GM04504 (cell line): Measurements from ENCODE around the gene TOR1AIP2.

Experiments
- DNase-seq: peaks from one replicate; pipeline ENCODE4 v3.0.0-alpha.2; 2012; ENCODE audit warnings: low read depth

The TOR1AIP2 gene

DNA sequence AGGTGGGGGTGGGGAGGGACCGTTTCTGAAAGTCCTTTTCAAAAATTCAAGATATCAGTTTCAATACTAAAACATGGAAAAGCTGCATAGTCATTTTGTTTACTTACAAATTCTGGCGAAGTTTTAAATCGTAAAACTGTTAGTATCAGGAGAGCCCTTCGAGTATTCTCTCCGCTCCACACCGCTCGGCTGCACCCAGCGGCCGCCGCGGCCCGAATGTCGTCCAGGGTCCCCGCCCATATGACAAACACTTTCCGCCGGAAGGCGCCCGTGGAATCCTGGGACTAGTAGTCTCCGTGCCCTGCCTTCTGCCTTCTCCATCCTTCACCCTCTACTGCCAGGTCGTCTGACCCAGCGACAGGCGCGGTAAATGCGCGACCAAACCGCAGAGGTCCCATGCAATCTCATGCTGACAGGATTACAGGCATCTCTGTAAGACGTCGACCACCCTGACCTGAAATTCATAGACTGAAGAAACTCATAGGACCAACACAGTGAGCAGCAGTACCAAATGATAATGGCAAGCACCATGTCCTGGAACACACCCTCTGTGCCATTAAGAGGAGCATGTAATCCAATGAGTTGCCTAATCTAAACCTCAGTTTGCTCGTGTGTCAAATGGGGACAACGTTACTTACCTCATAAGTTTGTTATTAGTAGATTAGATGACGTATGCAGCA is at the start of gene TOR1AIP2:
TSS of gene TOR1AIP2 (minus strand) at position 218 of the 680 bp plus-strand sequence. CDS start 25,138 bp downstream, outside the sequence.
- DNase-seq: peak; percentile 56

DNA sequence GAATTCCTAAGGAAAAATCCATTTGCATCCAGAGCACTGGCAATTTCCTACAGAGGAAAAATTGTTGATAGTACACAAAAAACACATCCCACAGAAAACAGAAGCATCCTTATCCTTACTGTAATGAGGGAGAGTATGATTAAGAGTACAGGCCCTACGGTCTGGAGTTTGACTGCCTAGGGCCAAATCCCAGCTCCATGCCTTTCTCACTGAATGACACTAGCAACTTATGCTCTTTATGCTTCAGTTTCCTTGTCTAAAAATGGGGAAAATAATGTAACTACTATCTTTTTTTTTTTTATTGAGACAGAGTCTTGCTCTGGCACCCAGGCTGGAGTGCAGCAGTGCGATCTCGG is 49.2 kb upstream of the TOR1AIP2 start:
- DNase-seq: no peak

DNA sequence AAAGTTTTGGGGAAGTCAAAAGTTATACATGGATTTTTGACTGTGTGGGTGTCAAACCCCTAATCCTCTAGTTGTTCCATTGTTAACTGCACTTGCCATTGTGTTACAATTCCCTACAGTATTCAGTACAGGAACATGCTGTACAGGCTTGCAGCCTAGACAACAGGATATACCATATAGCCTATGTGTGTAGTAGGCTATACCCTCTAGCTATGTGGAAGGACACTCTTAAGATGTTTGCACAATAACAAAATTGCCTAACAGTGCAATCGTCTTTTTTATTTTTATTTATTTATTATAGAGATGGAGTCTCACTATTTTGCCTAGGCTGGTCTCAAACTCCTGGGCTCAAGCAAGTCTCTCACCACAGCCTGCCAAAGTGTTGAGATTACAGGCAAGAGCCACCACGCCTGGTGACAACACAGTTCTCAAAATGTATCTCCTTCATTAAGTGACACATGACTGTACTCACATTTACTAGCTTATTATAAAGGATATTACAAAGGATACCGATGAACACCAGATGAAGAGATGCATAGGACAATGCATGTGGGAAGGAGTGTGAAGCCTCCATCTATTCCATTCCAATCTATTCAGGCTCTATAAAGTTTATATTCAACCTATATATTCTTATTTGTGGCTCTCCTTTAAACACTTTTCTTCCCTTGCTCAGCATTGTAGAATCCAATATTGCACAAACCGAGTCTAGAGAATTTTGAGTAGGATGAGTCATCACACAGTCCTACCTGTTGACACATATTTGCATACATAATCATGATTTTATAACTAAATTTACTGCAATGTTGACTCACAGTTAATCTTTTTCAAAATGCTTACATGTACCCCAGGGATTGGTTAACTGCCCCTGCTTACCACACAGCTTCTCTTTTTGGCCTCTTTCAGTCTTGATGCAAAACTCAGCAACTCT is 48.6 kb upstream of the TOR1AIP2 start:
- DNase-seq: peak; percentile 57

DNA sequence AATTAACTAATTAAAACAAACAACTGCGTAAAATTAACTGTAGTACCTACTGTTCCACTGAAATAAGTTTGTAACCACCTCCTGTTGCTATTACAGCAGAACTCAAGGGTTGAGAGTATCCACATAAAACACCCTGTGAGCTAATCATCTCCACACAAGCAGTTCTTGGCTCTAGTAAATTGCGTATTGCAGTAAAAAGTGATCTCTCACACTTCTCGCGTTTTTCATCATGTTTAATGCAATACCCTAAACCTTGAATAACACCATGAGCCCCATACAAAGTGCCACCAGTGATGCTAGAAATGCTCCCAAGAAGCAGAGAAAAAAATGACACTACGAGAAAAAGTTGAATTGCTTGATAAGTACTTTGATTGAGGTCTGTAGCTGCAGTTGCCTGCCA is 47.7 kb upstream of the TOR1AIP2 start:
- DNase-seq: no peak

DNA sequence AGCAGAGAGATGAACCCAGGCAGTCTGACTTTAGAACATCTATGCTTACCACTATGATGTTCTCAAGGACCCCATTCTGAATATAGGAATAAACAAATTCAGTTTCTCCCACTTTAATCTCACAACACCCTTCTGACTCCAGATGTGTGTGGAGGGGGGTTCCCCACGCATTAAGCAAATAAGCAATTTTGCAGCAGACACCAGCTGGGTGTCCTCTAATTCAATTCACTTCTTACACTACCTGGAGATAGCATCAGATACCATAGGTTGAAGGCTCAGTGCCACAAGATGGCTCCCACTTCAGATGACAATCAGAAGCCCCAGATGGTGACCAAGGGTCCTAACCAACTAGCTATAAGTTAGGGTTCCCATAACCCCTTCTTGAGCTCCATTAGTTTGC is 46.7 kb upstream of the TOR1AIP2 start:
- DNase-seq: no peak

DNA sequence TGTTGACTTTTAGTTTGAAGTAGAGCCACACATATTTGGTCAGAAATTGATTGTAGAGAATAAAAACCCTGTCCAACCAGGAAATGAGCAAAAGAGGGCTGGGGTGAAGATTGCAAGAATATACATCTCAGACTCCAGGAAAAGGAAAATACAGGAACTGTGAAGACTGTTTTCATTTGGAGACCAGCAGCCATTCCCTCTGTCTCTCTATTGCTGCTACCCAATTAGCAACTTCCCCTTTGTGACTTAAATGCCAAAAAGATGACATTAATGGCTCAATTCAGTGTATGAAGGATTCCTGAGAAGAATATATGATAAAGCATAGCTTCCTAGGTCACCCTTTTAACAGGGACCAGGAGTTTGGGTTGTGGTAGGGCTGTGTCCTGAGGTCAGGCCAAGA is 45.4 kb upstream of the TOR1AIP2 start:
- no peak for DNase-seq

DNA sequence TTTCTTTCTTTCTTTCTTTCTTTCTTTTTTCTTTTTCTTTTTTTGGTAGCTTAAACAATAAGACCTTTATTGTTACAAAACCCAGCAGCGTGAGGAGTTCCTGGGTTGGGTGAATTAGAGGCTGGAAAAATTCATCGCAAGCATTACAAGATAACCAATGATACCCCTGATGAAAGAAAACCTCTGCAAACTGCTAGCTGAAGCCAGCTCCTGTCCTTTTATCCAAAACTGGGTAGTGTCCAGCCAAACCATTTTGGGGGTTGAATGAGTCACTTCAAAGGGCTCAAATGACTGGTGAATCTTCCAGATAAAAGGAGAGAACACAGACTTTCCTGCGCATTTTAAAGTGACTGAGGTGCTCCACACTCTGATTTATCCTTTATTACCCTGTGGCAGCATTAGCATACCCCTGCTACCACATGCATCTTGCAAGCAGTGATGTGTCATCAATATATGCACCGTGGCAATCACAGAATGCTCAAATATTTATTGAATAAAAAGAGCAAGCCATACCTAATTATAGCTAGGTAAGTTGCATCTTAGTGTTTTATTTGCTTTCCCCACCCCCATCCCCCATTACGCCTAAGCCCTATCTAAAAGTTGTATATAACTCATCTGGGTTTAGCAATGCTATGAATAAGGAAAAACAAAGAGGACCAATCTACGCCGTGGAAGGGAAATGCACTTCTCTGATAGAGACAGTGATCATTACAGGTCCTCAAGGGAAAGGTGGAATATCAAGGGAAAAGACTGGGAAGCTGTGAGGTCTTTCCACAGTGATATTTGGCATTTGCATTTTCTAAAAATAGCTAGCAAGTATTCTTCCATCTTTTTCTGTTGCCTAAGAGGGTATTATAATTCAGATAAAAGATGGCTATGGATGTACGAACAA is 44.6 kb upstream of the TOR1AIP2 start:
- DNase-seq: no peak

DNA sequence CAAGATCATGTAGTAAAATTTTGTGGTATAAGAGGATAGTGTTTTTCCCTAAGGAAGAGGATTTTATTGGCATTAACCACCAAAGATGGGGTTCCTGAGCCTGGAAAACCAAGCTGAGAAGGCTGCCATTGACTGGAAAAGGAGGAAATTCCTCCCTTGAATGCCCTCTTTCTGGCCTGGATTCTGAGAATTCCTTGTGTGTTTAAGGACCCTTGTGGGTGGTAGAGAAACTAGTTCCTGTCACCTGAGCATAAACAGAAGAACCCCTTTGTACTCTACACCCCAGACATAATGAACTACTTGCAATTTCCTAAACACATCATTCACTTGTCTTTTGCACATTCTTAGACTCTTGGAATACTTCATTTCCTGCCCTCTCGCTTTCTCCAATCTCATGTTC is 43.9 kb upstream of the TOR1AIP2 start:
- DNase-seq: no peak

DNA sequence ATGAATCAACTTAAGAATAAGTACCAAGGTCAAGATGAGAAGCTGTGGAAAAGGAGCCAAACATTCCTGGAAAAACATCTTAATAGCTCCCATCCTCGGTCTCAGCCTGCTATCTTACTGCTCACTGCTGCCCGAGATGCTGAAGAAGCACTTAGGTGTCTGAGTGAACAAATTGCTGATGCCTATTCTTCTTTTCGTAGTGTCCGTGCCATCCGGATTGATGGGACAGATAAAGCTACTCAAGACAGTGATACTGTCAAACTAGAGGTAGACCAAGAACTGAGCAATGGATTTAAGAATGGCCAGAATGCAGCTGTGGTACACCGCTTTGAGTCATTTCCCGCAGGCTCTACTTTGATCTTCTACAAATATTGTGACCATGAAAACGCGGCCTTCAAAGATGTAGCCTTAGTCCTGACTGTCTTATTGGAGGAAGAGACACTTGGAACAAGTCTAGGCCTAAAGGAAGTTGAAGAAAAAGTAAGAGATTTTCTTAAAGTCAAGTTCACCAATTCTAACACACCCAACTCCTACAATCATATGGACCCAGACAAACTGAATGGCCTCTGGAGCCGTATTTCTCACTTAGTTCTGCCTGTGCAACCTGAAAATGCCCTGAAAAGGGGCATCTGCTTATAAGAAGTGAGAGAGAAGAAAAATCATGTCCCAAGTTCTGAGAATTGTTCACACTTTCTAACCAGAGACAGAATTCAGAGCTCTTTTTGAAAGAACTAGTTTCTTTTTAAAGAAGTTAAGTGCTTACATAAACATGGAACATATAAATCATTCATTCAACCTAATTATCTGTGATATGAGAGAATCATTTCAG is 40.2 kb upstream of the TOR1AIP2 start:
- DNase-seq: no peak

DNA sequence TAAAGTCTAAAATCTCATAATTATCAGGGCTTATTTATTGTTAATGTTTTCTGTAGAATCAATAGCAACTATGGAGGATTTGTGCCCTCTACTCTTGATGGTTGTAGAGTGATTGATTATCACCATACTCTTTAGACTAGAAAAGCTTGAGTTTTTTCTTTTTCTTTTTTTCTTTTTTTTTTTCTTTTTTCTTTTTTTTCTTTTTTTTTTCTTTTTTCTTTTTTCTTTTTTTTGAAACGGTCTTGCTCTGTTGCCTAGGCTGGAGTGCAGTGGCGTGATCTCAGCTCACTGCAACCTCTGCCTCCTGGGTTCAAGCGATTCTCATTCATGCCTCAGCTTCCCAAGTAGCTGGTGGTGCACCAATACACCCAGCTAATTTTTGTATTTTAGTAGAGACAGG is 34.2 kb upstream of the TOR1AIP2 start:
- no peak for DNase-seq

DNA sequence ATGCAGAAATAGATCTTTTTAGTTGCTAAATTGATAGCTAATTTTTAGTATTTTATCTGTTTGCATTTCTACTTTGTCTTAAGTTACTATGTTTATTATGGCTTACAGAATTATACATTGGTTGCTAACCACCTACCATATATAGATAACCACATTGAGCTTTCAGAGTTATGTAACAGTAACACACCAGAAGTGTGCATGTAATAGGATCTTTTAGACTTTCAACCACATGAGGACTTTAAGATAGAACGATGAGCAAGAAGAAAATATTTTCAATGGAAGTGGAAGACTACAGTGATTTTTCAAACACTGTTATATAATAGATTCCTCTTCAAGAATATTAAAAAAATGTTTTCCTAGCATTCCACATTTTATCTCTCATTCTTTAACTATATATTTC is 33.3 kb upstream of the TOR1AIP2 start:
- no peak for DNase-seq

DNA sequence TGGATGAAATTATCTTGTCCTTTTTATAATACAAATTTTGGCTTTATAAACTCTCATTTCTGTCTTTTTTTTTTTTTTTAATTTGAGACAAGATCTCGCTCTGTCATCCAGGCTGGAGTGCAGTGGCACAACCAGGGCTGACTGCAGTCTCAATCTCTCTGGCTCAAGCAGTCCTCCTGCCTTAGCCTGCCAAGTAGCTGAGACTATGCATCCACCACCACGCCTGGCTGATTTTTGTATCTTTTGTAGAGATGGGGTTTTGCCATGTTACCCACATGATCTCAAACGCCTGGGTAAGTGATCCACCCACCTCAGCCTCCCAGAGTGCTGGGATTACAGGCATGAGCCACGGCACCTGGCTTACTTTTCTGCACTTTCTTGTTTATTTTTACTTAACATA is 12.0 kb upstream of the TOR1AIP2 start:
- no peak for DNase-seq

DNA sequence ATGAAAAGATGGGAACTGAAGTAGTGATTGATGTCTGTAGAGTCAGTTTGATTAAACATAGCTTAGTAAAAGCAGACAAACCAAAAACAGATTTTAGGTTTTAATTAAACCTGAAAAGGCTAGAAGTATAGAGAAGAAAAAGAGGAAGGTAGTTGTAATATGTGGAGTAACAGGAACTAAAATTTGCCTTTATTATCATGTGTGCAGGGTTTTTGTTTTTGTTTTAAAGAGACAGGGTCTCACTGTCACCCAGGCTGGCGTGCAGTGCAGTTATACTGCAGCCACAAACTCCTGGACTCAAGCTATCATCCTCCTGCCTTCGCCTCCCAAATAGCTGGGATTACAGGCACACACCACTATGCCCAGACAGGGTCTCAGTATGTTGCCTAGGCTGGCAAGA is 10.5 kb upstream of the TOR1AIP2 start:
- no peak for DNase-seq

DNA sequence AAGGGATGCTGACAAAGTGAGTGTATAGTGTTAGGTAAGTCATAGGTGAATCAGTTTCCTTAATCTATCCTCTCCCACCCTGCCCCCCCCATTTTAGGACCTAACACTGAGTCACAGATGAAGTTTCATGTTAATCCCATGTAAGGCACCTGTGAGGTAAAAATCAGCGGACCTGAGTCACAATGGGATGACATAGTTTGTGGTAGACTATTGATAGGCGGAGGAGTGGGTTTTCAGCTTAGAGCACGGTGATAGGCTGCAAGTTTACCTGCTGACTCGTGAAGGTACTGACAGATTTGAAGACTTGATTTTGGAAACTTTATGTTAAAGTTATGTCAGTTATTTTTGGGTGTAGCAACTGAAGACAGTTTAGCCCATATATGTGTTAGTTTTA is 6.1 kb upstream of the TOR1AIP2 start:
- DNase-seq: no peak

DNA sequence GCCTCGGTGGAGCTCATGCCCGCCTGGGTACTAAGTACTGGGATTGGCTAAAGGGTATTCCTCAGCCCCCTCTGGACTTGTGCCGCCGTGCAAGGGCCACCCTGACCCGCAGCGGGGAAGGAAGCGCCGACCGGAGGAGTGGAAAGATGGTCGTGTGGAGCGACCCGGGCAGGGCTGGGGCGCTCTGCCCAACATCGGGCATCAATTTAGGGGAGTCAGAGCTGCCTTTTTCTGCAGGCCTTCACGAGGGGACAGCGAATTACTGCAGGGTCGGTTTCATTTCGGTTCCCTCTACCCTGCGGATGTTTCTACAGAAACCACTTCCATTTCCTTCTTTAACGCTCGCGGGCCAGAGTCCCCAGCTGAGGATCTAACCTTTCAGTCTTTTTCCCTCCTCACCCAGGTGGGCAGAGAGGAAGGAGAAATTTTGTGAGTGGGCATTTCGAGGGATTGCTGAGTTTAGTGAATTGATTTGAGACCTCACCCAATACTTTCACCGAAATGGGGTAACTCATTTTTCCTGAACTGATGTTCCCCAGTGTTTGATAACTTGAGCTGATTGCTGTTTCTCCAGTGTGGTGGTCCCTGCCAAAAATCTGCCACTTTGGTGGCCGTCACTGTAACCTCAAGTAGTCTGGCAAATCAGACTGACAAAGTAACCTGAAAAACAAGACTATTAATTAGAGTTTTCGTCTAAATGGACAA is 5.6 kb upstream of the TOR1AIP2 start:
- DNase-seq: no peak

DNA sequence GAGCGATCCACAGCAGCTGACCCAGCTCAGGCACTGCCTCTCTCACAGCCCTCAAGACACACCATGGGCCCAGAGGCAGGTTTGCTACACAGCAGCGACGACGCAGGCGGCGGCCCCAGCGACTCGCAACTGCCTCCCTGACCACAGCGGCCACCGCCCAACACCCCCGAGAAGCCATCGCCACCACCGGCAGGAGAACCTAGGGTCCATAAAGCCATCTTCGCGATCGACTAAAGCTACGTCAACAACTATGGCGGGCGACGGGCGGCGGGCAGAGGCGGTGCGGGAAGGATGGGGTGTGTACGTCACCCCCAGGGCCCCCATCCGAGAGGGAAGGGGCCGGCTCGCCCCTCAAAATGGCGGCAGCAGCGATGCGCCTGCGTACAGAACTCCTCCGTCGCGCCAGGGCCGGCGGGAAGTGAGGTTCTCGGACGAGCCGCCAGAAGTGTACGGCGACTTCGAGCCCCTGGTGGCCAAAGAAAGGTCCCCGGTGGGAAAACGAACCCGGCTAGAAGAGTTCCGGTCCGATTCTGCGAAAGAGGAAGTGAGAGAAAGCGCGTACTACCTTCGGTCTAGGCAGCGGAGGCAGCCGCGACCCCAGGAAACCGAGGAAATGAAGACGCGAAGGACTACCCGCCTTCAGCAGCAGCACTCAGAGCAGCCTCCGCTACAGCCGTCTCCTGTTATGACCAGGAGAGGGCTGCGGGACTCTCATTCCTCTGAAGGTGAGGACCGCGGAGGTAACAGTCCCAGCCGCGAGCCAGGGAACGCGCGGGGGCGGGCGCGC is 4.8 kb upstream of the TOR1AIP2 start, which contains the start of gene TOR1AIP1:
TSS of gene TOR1AIP1 (plus strand) at position 33 of the 787 bp plus-strand sequence. CDS start at position 251, 218 bp downstream.
- peak; percentile 95 for DNase-seq

DNA sequence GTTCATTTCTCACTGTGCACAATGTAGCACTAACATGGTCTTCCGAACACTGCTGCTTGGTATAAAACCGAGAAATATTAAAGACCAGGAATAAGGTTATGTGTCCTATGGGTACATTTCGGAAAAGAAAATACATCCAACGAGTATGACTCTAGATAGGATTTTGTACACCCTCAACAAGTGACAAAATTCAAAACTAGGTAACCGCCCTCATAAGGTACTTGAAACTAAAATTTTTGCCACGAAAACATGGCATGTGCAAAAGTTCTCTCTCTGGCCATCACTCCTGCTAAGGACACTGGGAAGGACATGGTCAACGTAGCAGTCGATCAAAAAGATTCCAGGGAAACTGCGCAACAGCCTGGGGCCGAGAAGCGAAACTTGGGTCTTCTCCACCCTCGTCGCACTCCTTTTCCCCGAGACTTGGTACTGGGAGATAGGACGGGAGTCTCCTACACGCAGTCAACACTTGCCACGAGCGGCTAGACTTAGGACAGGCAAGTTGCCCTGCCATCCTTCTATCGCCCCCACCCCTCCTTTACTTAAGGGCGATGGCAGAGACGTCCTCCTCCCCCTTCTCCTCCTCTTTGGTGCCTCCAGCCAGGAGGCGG is 4.1 kb upstream of the TOR1AIP2 start:
- DNase-seq: peak; percentile 89

DNA sequence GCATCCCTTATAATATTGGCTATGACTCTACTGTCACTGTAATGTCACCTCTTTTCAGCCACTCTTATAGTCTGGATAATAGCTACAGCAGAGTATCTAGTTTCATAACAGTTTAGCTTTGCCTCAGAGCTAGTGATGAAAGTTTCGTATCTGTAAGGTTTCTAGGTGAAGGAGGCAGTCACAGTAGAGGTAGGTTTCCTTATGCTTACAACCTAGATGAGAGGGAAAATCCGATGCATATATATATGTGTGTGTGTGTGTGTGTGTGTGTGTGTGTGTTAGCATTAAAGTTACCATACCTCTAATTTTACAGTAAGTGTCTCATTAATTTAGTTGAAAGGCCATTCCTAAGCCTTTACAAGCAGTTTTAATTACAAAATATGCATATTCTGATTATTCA is 2.2 kb upstream of the TOR1AIP2 start:
- DNase-seq: no peak

DNA sequence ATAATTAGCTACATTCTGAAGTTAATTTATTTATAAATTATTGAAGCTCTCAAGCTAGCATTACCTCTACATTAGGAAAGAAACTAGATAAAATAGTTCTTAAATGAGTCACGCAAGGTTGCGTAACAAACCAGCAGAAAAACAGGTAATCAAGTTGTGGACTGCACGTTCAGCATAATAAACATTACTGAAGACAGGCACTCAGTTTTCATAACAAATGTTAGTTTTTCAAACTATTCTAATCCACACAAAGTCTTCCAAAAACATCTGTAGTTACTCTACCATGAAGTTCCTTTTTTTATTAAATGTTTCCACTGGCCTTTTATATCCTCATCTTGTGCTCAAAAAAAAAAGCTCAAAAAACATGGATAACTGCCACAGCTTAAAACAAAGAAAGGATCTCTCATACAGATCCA is 1.3 kb downstream of the TOR1AIP2 start:
- no peak for DNase-seq
